SU-DHL-6 (cell line): Measurements from ENCODE around the gene UTP25.

ENCODE experiments used
- EZH2phosphoT487 ChIP-seq: fragments of 200-600 bp; sonication (generic), shearing (Covaris generic); conservative IDR thresholded peaks from 2 replicates; pipeline ENCODE4 v1.6.1; 2018; ENCODE audit warnings: mild to moderate bottlenecking, antibody characterized with exemption, low read length, moderate library complexity, mixed read lengths
- TF ChIP-seq, protein P1 (sequence below): fragments of 200-600 bp; sonication (generic); IDR thresholded peaks from one replicate; pipeline ENCODE4 v1.5.1; 2017; ENCODE audit warnings: antibody characterized with exemption, mild to moderate bottlenecking, low read length, moderate library complexity; ENCODE audit not compliant: insufficient read depth, poor library complexity, severe bottlenecking

DNA sequence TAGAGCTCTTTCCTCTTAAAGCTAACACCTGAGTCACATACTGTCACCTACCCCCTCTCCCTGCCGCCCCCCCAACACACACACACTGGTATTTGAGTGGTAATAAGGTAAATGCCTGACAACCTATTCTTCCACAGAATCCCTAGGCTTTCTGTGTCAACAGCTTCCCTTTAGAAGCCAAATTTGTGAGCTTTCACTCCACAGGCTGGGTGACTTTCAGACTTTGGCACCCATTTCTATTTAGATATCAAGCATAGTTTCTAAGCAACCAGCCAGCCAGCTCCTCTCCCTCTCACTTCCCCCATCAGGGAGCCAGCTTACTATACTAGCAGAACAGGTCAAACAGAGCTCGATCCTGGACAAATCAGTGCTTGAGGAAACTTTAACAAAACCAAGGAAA is 40.2 kb upstream of the UTP25 start:
- TF ChIP-seq, protein P1, sequence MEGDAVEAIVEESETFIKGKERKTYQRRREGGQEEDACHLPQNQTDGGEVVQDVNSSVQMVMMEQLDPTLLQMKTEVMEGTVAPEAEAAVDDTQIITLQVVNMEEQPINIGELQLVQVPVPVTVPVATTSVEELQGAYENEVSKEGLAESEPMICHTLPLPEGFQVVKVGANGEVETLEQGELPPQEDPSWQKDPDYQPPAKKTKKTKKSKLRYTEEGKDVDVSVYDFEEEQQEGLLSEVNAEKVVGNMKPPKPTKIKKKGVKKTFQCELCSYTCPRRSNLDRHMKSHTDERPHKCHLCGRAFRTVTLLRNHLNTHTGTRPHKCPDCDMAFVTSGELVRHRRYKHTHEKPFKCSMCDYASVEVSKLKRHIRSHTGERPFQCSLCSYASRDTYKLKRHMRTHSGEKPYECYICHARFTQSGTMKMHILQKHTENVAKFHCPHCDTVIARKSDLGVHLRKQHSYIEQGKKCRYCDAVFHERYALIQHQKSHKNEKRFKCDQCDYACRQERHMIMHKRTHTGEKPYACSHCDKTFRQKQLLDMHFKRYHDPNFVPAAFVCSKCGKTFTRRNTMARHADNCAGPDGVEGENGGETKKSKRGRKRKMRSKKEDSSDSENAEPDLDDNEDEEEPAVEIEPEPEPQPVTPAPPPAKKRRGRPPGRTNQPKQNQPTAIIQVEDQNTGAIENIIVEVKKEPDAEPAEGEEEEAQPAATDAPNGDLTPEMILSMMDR: no peak
- TF ChIP-seq EZH2phosphoT487: no peak
